ENCODE measurements around the gene DOK6. TPM values are rescaled to one million over a fixed set of nuclear protein-coding genes. Genes with fewer than 3 reads are reported as not detected.
"Not testable (repeated sequence)": the region's sequence is repeated elsewhere in the genome, so short reads cannot be mapped to it uniquely, and the experiment has no call there.

Gene DOK6
- total and polyA plus RNA-seq, 2 experiments from 2014 or later: 0.29 to 0.42 TPM

- TF ChIP-seq ZNF114 (CRISPR knock-in tag; IDR thresholded peaks at IDR 0.05) (0 out of 2 replicates have a peak, but pooled peaks have one; percentile 43), ZNF331 (CRISPR knock-in tag; IDR thresholded peaks at IDR 0.05; ENCODE audit: low read depth) (no peak)
Measured at GRCh38 chr18:69878213-69878933, 477.7 kb downstream of the DOK6 start.

GRCh38 chr18:69879051-69879450 is 478.4 kb downstream of the DOK6 start:
- not testable (repeated sequence) for H3K4me2 ChIP-seq; H4K20me1 ChIP-seq (replicated peaks; ENCODE audit: insufficient read depth); H3K27me3 ChIP-seq (ENCODE audit: insufficient read depth); H2AFZ ChIP-seq; H3F3A ChIP-seq (replicated peaks; ENCODE audit: low read depth); H3K4me3 ChIP-seq; H3K27me3 Mint-ChIP-seq (ENCODE audit: insufficient read depth, low read depth, poor library complexity); H3K36me3 ChIP-seq (ENCODE audit: insufficient read depth); H3K79me2 ChIP-seq (replicated peaks; ENCODE audit: insufficient read depth); H3K4me1 ChIP-seq (ENCODE audit: insufficient read depth); H3K9me2 ChIP-seq (ENCODE audit: insufficient read depth); H3K9me3 Mint-ChIP-seq; H3K36me3 Mint-ChIP-seq (ENCODE audit: low read depth)
- H3K27ac ChIP-seq (ENCODE audit: low read depth): peak overlapping the region; percentile 83
- ATAC-seq (peak; percentile 86), DNase-seq (ENCODE audit: low spot score) (peak; percentile 57)
- Mint-ChIP-seq H3K4me1 (peaks cover 37% of the 10 kb centered on the region), H3K4me3 (peak overlapping the region; percentile 2; the same call in 1 of the 3 replicates), H3K27ac (peak overlapping the region; percentile 96)
- TF ChIP-seq ZNF462 (CRISPR knock-in tag; IDR thresholded peaks at IDR 0.05): peak; percentile 60; the same call in 1 of the 2 replicates

More at GRCh38 chr18:69878213-69878933, 477.7 kb downstream of the DOK6 start:
- peaks cover 2% of the 10 kb centered on the region; the same call in 2 of the 3 replicates for H3K36me3 Mint-ChIP-seq (ENCODE audit: low read depth)
- Histone ChIP-seq H3K27me3 (ENCODE audit: insufficient read depth) (no peaks in the 10 kb centered on the region), H3K79me2 (replicated peaks; ENCODE audit: insufficient read depth) (no peaks in the 10 kb centered on the region), H3K9me2 (ENCODE audit: insufficient read depth) (peaks cover 6% of the 10 kb centered on the region), H3K36me3 (ENCODE audit: insufficient read depth) (no peaks in the 10 kb centered on the region), H4K20me1 (replicated peaks; ENCODE audit: insufficient read depth) (no peaks in the 10 kb centered on the region), H3K27ac (ENCODE audit: low read depth) (peak overlapping the region; percentile 83), H3K4me2 (no peak overlapping the region), H2AFZ (no peak overlapping the region), H3K4me3 (no peak overlapping the region), H3K4me1 (ENCODE audit: insufficient read depth) (peaks cover 9% of the 10 kb centered on the region; the same call in 1 of the 2 replicates), H3F3A (replicated peaks; ENCODE audit: low read depth) (no peaks in the 10 kb centered on the region)
- ATAC-seq (no peak; the same call in 2 of the 3 replicates), DNase-seq (ENCODE audit: low spot score) (peak; percentile 9)
- peaks cover 2% of the 10 kb centered on the region; the same call in 1 of the 3 replicates for H3K9me3 Mint-ChIP-seq
- peaks cover 38% of the 10 kb centered on the region for H3K4me1 Mint-ChIP-seq
- H3K27ac Mint-ChIP-seq: peak overlapping the region; percentile 96
- peak overlapping the region; percentile 2; the same call in 1 of the 3 replicates for H3K4me3 Mint-ChIP-seq
- peaks cover 3% of the 10 kb centered on the region for H3K27me3 Mint-ChIP-seq (ENCODE audit: insufficient read depth, low read depth, poor library complexity)
